Activated naive CD8-positive, alpha-beta T cell treated with anti-CD3 and anti-CD28 coated beads, Interleukin-2, amount 50 U/mL, for 16 hours (primary cell): Measurements from ENCODE around the gene CORT.
A peak's percentile ranks its signal among the peaks of the same experiment; 100 is the strongest.

Experiments used
- DNase-seq: peaks from one replicate; pipeline ENCODE4 v3.0.0-alpha.2; 2020; ENCODE audit warnings: low read depth, low spot score

The CORT gene

DNA sequence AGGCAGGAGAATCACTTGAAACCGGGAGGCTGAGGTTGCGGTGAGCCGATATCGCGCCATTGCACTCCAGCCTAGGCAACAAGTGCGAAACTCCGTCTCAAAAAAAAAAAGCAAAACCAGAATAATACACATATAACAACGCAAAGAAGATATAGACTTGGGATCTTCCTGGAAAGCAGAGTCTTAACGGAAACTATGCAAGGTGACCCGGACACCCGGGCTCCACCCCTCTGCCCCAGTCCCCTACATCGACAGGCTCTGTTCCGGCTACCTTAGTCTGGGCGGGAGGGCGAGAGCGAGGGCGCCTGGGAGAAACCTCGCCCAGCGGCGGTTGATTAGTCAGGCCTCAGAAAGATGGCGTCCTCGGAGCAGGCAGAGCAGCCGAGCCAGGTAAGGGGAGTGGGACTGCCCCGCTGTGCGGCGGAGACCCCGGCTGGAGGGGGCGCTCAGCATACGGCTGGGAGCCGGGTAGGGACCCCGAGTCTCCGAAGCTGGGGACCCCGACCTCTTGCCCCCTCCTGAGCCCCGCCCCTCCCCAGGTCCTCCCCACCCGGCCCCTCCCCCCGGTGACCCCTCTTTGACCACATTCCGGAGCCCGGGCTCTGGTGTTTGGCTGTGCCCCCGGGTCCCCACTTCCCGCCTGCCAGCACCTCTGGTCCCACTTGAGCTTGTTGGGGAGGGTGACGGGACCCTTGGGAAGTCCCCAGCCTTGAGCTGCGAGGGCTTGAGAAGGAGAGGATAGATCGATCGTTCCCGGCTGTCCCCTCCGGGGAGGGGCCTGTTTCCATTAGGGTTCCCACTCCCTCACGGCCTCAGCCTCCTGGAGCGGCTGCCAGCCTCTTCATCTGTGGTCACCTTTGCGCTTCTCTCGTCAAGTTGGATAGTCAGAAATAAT lies 25.0 kb downstream of the CORT start, which contains the start of gene PEX14:
Gene PEX14, plus strand, starts transcription at position 338 of the 895 bp plus-strand sequence. Its CDS starts 17 bp downstream, at position 355.
- DNase-seq = peak; percentile 81

DNA sequence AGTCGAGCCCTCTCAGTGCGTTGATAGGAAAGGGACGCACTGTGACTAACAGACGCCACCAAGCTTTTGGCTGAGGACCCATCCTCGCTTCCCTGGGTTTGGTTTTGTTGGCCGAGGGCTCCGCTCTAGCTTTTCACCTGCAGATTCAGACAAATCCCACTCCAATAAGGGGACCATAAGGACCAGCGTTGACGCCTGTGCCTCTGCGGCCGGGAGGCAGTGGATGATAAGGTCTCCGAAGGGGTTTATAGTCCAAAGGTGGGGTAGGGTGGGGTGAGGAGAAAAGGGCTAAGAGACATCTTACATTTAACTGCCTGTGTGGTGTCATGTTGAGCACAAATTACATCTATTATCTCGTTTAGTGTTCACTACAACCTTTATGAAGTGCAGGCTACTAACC lies 25.7 kb downstream of the CORT start:
- DNase-seq = no peak

DNA sequence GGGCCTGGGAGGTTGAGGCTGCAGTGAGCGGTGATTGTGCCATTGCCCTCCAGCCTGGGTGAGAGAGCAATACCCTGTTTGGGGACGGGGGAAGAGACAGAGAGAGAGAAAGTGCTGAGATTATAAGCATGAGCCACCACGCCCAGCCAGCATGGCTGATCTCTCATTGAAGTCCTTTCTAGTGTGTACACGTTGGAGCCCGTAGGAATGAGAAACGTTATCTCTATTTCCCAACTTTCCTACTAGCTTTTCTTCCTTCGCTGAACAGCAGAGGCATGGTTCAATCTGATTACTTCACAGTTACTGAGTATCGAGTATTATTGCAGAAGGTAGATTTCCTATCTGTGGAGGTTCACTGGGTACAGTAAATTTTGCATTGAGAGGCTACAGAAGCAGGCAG lies 29.5 kb downstream of the CORT start:
- no peak for DNase-seq

DNA sequence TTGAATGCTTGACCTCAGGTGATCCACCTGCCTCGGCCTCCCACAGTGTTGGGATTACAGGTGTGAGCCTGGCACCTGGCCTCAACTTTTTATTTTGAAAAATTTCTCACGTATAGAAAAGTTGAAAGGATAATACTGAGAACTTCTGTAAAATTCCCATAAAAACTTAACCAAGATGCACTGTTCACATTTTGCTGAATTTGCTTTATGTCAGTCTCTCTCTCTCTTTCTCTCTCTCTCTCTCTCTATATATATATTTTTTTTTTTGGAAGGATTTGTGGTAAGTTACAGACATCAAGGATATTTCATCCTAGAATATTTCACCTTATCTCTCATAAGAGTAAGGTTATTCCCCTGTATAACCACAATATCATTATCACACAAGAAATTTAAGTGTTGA lies 30.8 kb downstream of the CORT start:
- DNase-seq = no peak

DNA sequence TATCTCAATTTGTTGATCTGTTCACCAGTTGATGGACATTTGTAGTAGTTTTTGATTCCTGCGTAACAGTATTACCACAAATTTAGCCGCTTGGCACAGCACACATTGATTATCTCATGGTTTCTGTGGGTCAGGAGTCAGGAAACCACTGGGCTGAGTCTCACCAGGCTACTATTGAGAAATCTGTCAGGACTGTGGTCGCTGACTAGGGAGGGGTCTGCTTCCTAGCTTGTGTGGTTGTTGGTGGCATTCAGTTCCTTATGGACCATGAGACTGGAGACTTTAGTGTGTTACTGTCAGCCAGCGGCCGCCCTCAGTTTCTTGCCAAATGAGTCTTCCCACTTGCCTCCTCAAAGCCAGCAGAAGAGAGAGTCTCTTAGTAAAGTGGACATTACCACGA lies 34.7 kb downstream of the CORT start:
- DNase-seq = no peak

DNA sequence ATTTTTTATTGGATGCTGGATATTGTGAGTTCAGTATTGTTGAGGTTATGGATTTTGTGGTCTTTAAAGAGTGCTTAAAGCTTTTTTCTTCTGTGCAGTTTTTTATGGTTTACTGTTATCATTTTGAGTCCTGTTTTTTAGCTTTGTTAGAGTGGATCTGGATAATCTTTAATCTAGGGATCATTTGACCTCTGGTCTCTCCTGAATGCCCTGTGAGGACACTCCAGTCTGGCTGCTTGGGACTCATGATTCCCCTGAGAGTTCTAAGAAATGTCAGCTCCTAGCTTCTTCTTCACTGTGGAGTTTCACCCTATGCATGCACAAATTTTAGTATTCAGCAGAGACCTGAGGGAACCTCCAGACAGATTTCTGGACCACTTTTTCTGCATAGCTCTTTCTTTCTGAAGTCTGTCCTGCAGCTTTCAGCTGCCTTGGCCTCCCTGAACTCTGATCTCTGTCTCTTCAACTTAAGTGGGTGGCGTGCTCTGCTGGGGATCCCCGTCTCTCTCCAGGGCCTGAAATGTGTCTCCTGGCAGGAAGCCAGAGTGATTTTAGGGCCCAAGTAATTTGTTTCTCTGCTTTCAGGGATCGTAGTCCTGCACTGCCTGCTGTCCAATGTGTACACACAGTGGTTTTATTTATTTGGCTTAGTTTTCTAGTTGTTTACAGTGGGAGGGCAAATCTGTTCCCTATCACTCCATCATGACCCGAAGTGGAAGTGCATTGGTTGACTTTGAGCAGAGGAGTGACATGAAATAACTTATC lies 39.6 kb downstream of the CORT start:
- DNase-seq = no peak

DNA sequence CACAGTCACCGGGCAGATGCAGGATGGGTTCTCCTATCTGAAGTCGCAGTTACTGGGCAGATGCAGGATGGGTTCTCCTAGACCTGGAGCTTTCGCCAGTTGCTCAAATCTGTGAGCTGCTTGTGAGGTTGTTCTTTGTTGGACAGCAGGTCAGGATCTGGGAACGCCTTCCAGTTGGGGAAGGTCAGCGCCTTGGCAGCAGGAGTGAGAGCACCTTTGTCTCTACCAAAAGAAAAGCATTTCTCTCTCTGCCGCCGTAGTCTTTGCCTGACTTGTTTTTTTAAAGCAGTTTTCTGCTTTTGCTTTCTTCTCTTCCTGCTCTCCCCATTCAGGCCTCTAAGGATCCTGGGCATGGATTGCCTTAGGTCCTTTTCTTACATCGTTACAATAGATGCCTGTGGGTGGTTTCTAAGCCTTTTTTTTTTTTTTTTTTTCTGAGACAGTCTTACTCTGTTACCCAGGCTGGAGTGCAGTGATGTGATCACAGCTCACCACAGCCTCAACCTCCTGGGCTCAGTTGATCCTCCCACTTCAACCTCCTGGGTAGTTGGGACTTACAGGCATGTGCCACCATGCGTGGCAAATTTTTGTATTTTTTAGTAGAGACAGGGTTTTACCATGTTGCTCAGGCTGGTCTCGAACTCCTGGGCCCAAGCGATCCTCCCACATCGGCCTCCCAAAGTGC lies 40.6 kb downstream of the CORT start:
- DNase-seq = no peak

DNA sequence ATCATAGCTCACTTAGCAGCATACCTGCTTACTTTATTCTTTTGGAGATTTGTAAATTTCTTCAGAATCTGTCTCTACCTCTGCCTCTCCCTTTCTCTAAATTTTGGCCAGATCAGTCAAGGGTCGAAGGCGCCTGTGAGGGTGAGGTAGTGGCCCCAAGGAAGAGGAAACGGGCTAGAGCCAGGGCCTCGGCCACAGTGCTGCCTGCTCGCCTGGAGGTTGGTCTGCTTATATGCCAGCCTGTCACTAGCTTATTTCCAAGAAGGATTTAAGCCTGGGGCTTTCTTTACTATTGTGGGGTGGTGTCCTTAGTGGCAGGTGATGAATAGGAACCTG lies 44.6 kb downstream of the CORT start:
- no peak for DNase-seq

DNA sequence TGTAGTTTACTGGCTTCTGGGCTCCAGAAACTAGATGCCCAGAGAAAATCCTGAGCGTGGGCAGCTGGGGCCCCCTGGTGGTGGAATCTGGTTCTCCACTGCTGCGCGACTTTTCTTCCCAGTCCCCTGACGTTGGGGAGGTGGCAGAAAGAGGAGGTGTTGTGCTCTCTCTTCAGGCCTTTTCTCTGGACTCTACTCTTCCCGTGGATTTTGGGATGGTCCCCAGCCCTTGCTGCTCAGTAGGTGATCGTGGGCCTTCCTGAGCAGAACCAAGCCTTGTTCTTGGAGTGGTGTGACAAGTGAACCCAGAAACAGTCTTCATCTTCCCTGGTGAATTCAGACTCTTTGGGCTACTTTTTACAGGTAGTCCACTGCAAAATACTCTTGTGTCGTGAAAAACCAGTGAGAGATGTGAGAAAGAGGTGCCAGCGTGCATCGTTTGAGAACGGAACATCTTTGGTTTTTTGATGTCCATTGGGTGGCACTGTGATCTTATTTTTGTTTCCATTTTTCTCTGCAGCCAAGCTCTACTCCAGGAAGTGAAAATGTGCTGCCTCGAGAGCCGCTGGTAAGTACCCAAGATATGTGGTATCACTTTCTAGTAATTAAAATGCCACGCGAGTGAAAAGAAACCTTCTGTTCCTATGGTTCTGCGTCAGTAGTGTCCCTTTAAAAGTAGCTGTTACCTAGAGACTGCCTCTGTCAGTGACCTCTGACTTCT lies 45.1 kb downstream of the CORT start:
- peak; percentile 63 for DNase-seq

DNA sequence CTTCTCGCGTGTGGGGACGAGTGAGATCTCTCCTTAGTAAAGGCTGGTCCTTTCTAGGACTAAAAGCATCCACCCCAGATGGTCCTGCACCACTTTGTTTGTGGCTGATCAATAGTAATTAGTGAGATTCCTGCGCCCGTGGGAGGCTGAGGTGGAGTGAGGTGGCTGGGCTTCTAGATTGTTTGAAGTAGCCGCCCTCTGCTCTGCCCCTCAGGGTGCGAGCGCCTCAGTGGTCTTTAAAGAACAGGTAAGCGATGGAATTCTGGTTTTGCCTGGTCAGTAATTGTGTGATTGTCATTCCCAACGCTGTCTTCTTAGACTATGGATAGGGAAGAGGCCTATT lies 45.6 kb downstream of the CORT start:
- no peak for DNase-seq

DNA sequence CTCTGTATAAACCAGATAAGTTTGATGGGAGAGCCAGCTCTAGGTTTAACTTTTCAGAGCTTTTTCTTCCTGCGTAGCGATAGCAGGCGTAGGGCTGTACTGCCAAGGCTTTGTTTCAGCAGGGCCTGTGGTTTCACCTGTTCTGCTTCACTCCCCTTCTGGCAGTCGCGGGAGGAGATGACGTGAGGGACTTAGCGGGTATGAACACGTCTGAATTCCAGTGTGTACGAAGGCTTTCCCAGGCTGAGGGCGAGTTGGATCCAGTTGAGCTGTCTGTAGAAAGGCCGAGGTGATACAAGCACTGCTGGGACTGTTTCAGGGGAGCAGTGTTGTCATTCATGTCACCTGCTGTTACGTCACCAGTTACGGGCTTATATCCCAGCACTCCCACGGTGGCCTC lies 46.1 kb downstream of the CORT start:
- DNase-seq = no peak

DNA sequence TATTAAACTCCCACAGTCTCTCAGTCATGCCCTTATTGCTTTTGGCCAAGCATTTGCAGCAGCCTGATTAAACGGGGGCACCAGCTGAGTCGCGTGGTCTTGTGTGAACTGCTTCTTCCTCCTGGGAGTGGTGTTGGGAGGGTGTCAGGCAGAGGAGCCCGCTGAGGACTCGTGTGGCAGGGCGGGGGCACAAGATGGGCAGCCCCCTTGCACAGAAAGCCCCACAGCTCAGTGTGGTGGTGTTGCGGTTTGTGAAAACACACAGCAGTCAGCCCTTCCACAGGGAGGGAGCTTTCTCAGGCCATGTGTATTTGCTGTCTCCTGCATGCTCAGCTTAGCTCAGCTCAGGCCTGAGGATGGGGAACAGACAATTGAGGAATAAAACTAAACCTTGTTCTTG lies 47.3 kb downstream of the CORT start:
- DNase-seq = no peak

DNA sequence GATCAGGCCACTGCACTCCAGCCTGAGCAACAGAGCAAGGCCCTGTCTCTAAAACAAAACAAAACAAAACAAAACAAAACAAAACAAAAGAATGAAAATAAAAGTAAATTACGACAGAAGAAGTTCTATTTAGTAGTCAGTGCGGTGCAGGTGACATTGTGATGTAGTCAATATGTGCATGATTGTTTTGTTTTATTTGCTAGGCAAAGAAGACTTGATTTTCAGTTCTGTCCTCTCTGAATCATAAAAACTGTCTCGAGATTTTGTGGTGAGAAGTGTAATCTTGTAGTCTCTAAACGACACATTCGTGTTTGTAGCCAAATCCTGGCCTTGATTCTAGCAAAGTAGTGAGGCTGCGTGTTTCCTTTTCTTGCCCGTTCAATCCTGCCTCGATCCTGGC lies 48.4 kb downstream of the CORT start:
- DNase-seq = no peak
